Pancreas (tissue), 10 donors: ENCODE measurements around the gene LPIN1. TPM values are rescaled to one million over a fixed set of nuclear protein-coding genes. Genes with fewer than 3 reads are reported as not detected.

Experiments
- ATAC-seq, 4 donors: fragments of 200-7000 bp; cut with Tn5 transposase; one replicate each; pipeline versions ENCODE4 v1.8.0 to v1.9.1; 2020; ENCODE audit warnings: mild to moderate bottlenecking in 4 of 4, moderate library complexity in 4 of 4
- DNase-seq, 6 donors: peaks; one replicate each; pipeline ENCODE4 v3.0.0-alpha.2; 2020
- FAIRE-seq: peaks from 2 replicates; lab custom pipeline; 2012; peaks lifted over from hg19 to GRCh38; lab: Jason Lieb, UNC
- H3K27ac ChIP-seq, 4 donors: fragments of 200-600 bp; sonication (generic); 1 replicate in 3 of 4; 2 replicates in 1 of 4; pipeline versions ENCODE4 v1.5.0 to v1.8.0; 2020
- H3K27me3 ChIP-seq, 4 donors: fragments of 200-600 bp; one replicate each; pipeline ENCODE4 v1.8.0; 2021
- H3K36me3 ChIP-seq, 3 donors: fragments of 200-600 bp; sonication (generic) in 1 of 3; one replicate each; pipeline versions ENCODE4 v1.5.0 to v1.8.0; 2020 to 2021
- H3K4me1 ChIP-seq, 3 donors: fragments of 200-600 bp; one replicate each; pipeline ENCODE4 v1.8.0; 2021
- H3K4me3 ChIP-seq, 4 donors: fragments of 200-600 bp; sonication (generic) in 2 of 4; one replicate each; pipeline versions ENCODE4 v1.5.0 to v1.8.0; 2020 to 2021
- H3K9me3 ChIP-seq, 4 donors: fragments of 200-600 bp; one replicate each; pipeline ENCODE4 v1.8.0; 2021
- CTCF ChIP-seq, 4 donors: fragments of 200-600 bp; sonication (generic) in 3 of 4; IDR thresholded peaks; one replicate each; pipeline versions ENCODE4 v1.5.0 to v1.8.0; 2021; ENCODE audit warnings: antibody characterized with exemption in 4 of 4
- WGBS, 2 donors: extraction: QIAGEN DNeasy Blood & Tissue Kit; methylation state at CpG; one replicate each; pipeline ENCODE4 v1.1.7; 2013; 5-methylcytosine and 5-hydroxymethylcytosine counted together
- intact Hi-C, 3 donors: fragments of 100-400 bp; cut with DNase I; formaldehyde crosslinking; loops; one replicate each; pipeline versions ENCODE4 v1.11.1 to v1.14.2; 2022
- polyA plus RNA-seq, 2 donors: library from polyadenylated mRNA; stranded (reverse); fragments of 200-250 nt; gene quantifications; one replicate each; pipeline ENCODE4 v1.2.3, GENCODE V29; 2013
- total RNA-seq, 6 donors: library from RNA; stranded (reverse); fragmentation: NEBNext Ultra II Directional in 4 of 6; extraction: Animal tissue kit (Norgen Biotek cat#: 25700) in 4 of 6; gene quantifications; one replicate each; pipeline versions ENCODE4 v1.2.1 to v1.2.4, GENCODE V29; 2021 to 2023
- donor health status: healthy with polysubstance abuse.
- donor health status: DM: no; HTN: no; CAD: no; lungs with moderate emphysema.
- donor health status: DM: no; HTN: no; CAD: no.
- donor health status: control.
- donor health status: control.
- donor health status: Bipolar disorder and iron deficiency.
- donor health status: DM: yes; HTN: yes; CAD: no.
- donor health status: DM: no; HTN: no; CAD: no.
- donor health status: DM: no; HTN: no; CAD: no.
- donor health status: DM: yes; HTN: yes; CAD: no.

Gene LPIN1
- total and polyA plus RNA-seq, 8 donors: 7.4 to 16.5 (median 9.9) TPM

DNA sequence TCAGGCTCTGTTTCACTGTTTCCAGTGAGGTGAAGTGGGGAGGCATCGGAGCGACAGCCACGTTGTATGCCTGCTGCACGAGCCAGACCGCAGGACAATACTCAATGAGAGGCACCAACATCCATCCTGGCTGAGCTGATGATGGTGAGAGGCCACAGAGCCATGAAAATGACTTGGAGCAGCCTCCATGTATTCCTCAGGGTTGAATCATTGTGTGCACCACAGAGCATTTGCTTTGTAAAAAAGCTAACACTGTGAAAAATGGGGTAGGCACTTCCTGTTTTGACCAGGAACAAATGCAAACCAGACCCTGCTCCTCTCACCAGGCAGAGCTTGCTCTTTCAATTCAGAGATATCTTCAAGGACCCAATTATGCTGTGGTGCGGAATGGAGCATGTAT lies 87.2 kb downstream of the LPIN1 start:
- H3K9me3 ChIP-seq: no peaks in the 10 kb centered on the region
- DNase-seq: no peak
- no peak for ATAC-seq
- TF ChIP-seq CTCF (IDR thresholded peaks at IDR 0.05): no peak
- H3K4me1 ChIP-seq: peaks cover 12 to 22% (median 21%) of the 10 kb centered on the region in 3 donors
- FAIRE-seq: no peak
- H3K27ac ChIP-seq: no peak overlapping the region
- WGBS, 2 donors: 87 to 96% methylated on average over 6 of the region's 6 CpGs
- H3K27me3 ChIP-seq: no peaks in the 10 kb centered on the region
- H3K4me3 ChIP-seq: no peak overlapping the region
- intact Hi-C loops: loop anchor here in 1 of 3 donors (10.0 kb wide), 1 partner anchor 1101 kb away; no protein-coding TSS in a partner anchor
- H3K36me3 ChIP-seq: no peaks in the 10 kb centered on the region

GRCh38 chr2:11835403-11835802 lies 89.0 kb downstream of the LPIN1 start:
- FAIRE-seq (no peak), DNase-seq (no peak), ATAC-seq (no peak)
- peaks cover 0 to 7% (median 7%) of the 10 kb centered on the region in 3 donors for H3K4me1 ChIP-seq
- TF ChIP-seq CTCF (IDR thresholded peaks at IDR 0.05): no peak
- intact Hi-C loops: loop anchor here in 1 of 3 donors (10.0 kb wide), 1 partner anchor 1099 kb away; no protein-coding TSS in a partner anchor
- no peaks in the 10 kb centered on the region for H3K9me3 ChIP-seq
- H3K4me3 ChIP-seq: no peak overlapping the region
- 87 to 96% methylated on average over 4 of the region's 4 CpGs for WGBS, 2 donors
- no peaks in the 10 kb centered on the region for H3K36me3 ChIP-seq
- H3K27me3 ChIP-seq: no peaks in the 10 kb centered on the region
- no peak overlapping the region for H3K27ac ChIP-seq

DNA sequence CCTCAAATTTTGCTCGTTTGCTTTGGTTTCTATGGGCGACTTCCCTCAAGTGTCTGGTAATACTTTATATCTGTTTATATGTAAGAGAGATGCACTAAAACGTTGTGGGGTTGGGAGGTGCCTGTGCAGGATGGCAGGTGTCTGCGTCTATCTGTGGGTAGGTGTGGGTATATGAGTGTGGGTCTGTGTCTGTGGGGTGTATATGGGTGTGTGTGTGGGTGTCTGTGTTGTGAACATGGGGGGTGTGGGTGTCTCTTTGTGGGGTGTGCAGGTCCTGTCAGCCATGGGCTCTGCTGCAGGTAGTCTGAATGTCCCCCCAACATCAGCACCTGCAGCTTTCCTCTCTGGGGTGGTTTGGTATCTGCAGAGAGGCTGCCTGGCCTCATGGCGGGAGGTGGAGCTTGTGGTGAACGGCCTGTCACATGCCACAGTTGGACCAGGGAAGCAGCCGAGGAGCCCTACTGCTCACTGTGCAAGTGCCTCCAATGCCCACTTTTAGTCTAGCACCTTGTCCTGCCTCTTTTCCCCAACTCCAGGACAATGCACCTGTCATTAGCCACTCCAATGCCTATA lies 90.3 kb downstream of the LPIN1 start:
- intact Hi-C loops: loop anchor here in 1 of 3 donors (10.0 kb wide), 1 partner anchor 1098 kb away; no protein-coding TSS in a partner anchor
- WGBS, 2 donors: 73 to 83% methylated on average over 5 to 7 of the region's 7 CpGs

DNA sequence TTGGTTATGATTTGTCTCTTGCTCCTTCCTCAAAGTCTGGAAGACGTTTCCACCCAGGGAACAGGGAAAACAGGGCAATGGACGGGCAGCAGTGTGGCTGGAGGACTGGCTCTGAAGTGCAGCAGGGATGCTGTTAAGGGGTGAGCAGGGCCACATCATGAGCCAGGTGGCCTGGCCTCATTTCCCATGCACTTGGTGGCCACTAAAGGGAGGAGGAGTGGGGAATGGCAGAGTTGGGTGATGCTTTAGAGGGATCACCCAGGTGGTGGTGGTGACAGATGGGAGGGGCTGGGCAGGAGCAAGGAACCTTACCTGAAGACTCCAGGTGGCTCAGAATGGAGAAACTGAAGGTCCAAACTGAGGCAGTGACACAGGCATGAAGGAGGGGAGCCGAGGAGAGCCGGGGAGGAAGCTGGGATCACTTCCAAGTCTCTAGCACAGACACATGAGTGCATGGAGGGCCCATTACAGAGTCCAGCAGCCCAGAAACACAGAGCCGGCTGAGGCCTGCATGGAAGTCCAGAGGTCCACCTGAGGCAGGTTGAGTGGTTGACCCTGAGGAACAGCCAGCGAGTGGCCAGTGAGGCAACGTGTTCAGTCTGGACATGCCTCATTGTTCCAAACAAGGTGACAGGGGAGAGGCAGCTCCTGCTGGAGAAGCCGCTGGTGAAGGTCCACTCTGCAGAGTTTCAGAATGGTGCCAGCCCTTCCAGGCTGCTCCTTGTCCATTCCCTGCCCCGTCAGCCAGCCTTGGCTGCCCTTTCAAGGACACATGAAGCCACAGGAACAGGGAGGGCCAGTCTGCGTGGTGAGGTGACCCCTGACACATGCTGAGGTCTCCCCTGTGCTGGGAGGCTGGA lies 91.7 kb downstream of the LPIN1 start:
- no peak overlapping the region for H3K4me3 ChIP-seq
- no peaks in the 10 kb centered on the region for H3K27me3 ChIP-seq
- DNase-seq (peak in 1 of 6 donors; percentile 4), FAIRE-seq (no peak), ATAC-seq (no peak)
- WGBS, 2 donors: 76 to 78% methylated on average over 10 of the region's 10 CpGs
- H3K27ac ChIP-seq: no peak overlapping the region
- H3K4me1 ChIP-seq: no peaks in the 10 kb centered on the region
- no peaks in the 10 kb centered on the region for H3K9me3 ChIP-seq
- TF ChIP-seq CTCF (IDR thresholded peaks at IDR 0.05): no peak
- intact Hi-C loops: loop anchor here in 1 of 3 donors (10.0 kb wide), 1 partner anchor 1097 kb away; no protein-coding TSS in a partner anchor
- no peaks in the 10 kb centered on the region for H3K36me3 ChIP-seq

More for the DNA sequence above, 90.3 kb downstream of the LPIN1 start:
- no peak for TF ChIP-seq CTCF (IDR thresholded peaks at IDR 0.05)
- no peaks in the 10 kb centered on the region for H3K9me3 ChIP-seq
- no peaks in the 10 kb centered on the region for H3K27me3 ChIP-seq
- ATAC-seq (no peak), DNase-seq (no peak), FAIRE-seq (no peak)
- H3K4me3 ChIP-seq: no peak overlapping the region
- no peaks in the 10 kb centered on the region for H3K4me1 ChIP-seq
- H3K27ac ChIP-seq: no peak overlapping the region
- H3K36me3 ChIP-seq: no peaks in the 10 kb centered on the region
